ENCODE data around the gene FBXO10. TPM values are rescaled to one million over a fixed set of nuclear protein-coding genes. Genes with fewer than 3 reads are reported as not detected.
"Not testable (repeated sequence)": the region's sequence is repeated elsewhere in the genome, so short reads cannot be mapped to it uniquely, and the experiment has no call there.

FBXO10 gene
- total RNA-seq, 1 experiment from 2014 or later, result 3.3 TPM

DNA sequence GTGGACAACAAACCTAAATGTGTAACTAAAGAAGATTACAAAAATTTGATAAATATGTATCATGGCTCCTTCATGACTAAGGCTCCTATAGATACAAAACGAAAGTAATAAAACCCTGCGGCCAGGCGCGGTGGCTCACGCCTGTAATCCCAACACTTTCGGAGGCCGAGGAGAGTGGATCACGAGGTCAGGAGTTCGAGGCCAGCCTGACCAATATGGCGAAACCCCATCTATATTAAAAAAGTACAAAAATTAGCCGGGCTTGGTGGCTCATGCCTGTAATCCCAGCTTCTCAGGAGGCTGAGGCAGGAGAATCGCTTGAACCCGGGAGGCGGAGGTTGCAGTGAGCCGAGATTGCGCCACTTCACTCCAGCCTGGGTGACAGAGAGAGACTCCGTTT is 108.7 kb downstream of the FBXO10 start:
- in situ Hi-C loops (cut with HindIII; ENCODE audit: low pct_unique_long_range_greater_than_20kb, low sequenced_read_pairs); DNase-seq (ENCODE audit: low read depth): not testable (repeated sequence)

DNA sequence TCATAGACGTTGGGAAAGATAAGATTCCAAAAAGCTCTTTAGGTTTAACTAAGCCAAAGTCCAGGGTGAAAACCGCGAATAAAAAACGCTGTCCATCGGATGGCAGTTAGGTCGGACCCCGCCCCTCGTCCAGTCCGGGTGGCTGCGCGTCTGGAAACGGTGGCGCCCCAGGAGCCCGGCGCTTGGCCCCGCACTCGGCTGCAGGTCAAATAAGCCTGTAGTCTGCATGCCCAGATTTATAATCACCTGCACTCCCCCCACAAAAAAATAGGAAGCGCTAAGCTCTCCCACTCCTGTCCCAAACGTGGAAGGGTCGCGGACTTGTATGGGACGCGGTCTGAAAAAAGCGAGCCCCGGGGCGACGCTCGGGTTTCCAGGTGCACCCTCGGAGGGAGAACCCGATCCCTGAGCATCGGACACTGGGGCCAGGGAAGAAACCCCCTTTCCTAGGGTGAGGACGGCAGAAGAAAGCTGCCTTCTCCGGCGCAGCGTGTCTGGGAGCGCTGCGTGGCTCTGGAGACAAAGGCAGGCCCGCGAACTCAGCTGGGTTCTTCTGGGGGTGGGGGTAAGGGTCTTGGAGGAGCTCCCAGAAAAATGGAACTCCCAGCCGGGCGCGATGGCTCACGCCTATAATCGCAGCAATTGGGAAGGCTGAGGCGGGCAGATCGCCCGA is 110.0 kb downstream of the FBXO10 start:
- DNase-seq (ENCODE audit: low read depth), result no peak
- in situ Hi-C loops (cut with HindIII; ENCODE audit: low pct_unique_long_range_greater_than_20kb, low sequenced_read_pairs), result no loop called here

DNA sequence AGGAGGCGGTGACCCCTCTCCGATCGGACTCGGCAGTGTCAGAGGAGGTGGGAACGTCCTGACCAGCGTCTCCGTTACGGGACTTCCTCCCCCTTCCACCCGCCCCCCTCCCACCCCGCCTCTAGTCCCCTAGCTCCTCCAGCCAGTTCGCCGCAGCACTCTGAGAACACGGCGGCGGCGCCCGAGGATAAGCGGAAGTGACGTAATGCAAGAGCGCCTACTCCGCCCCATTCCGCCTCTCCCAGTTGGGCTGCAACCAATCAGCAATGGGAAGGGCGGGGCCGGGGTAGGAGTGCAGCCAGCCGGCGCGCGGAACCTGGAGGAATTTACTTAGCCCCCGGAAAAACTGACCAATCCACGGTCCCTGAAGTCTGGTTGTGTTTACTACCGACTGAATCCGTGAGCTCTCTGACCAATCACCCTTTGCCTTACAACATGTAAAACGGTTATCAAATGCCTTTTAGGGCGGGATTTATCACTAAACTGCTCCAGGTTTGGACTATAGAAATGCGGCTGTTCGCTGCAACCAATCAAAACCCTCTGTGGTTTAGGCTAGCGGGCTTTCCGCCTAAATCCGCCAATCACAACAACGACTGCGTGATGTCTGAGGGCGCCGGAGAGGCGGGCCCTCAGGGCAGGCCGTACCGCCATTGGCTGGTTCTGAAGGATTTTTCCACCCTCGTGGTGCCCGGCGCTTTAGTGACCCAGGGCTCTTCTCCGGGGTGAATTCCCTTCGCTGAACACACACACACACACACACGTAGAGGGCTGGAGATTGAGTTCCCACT is 110.7 kb downstream of the FBXO10 start, which contains the start of gene ZBTB5:
TSS of gene ZBTB5 (minus strand) at position 202 of the 788 bp plus-strand sequence. CDS start 22,899 bp downstream, outside the sequence.
- in situ Hi-C loops (cut with HindIII; ENCODE audit: low pct_unique_long_range_greater_than_20kb, low sequenced_read_pairs), result no loop called here

DNA sequence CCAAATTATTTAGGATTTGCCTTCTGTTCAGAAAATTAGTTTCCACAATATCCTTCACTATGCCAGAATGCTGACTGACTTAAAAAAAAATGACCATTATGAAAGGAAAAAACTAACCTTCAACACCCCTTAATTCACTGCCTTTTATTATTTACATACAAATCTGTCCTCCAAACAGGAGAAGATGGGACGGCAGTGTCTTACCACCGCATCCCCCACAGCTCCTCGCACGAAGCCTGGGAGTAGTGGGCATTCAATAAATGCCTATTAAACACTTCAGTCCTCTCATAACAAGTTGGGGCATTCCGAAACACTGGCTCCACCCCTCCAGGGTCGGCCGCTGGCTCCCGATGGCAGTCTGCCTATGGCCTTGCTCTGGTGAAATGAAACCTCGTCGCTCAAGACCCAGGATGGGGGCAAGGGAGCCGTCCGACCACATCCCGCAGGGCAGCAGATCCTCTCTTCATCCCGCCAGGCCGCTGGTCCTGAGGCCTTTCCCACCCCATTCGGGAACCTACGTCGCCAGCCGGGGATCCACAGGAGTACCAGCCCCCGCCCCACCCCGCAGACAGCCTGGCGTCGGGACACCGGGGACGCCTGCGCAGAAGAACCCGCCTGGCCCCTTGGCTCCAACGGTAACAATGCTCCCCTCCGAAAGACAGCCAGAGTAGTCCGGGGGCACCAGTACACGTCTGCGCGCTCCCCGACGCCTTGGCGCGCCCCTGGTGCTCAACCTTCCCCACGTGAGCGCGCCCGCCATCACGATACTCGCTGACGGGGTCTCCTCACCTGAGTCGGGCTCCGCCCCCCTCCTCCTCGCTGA is 111.5 kb downstream of the FBXO10 start:
- no peak for DNase-seq (ENCODE audit: low read depth)
- in situ Hi-C loops (cut with HindIII; ENCODE audit: low pct_unique_long_range_greater_than_20kb, low sequenced_read_pairs), result no loop called here

More for the DNA sequence above, 110.7 kb downstream of the FBXO10 start, which contains the start of gene ZBTB5:
- DNase-seq (ENCODE audit: low read depth), result peak; percentile 99

DNA sequence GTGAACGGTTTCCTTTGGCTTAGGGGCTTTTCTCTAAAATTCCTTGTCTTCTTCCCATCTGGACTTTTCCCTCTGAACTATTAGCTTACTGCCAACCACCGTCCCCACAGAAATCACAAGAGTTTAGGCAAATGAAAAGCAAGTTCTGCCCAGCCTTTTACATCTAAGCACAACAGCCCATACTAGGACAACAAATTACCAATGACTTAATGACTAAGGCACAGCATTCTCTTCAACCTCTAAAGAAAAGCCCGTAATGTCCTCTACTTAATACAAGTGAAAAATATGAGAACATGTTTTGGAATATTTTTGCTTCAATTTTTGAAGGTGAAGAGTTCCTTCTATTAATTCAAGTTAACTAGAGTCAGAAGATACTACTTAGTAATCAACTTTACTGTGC is 112.2 kb downstream of the FBXO10 start:
- no peak for DNase-seq (ENCODE audit: low read depth)
- in situ Hi-C loops (cut with HindIII; ENCODE audit: low pct_unique_long_range_greater_than_20kb, low sequenced_read_pairs), result no loop called here

Other genes with a start within 250 kb of the FBXO10 start
- gene GRHPR, start 153.7 kb downstream of the FBXO10 start, total RNA-seq (2014; rRNA removed; shearing (Covaris generic); ENCODE audit: low replicate concordance), result 32.3 and 54.8 TPM in 2 replicates
- 5.0 and 8.9 TPM in 2 replicates for gene ZBTB5, start 110.9 kb downstream of the FBXO10 start, total RNA-seq (2014; rRNA removed; shearing (Covaris generic); ENCODE audit: low replicate concordance)
- 20.5 and 23.8 TPM in 2 replicates for gene POLR1E, start 90.4 kb downstream of the FBXO10 start, total RNA-seq (2014; rRNA removed; shearing (Covaris generic); ENCODE audit: low replicate concordance)
- gene TOMM5, start 16.2 kb upstream of the FBXO10 start, total RNA-seq (2014; rRNA removed; shearing (Covaris generic); ENCODE audit: low replicate concordance), result 206 and 292 TPM in 2 replicates
- gene FRMPD1, start 74.6 kb upstream of the FBXO10 start, total RNA-seq (2014; rRNA removed; shearing (Covaris generic); ENCODE audit: low replicate concordance), result not detected in 2 replicates
- gene TRMT10B, start 177.4 kb upstream of the FBXO10 start, total RNA-seq (2014; rRNA removed; shearing (Covaris generic); ENCODE audit: low replicate concordance), result 2.5 and 6.1 TPM in 2 replicates
- 31.8 and 100 TPM in 2 replicates for gene EXOSC3, start 208.7 kb upstream of the FBXO10 start, total RNA-seq (2014; rRNA removed; shearing (Covaris generic); ENCODE audit: low replicate concordance)
- 5.6 and 11.6 TPM in 2 replicates for gene DCAF10, start 224.4 kb upstream of the FBXO10 start, total RNA-seq (2014; rRNA removed; shearing (Covaris generic); ENCODE audit: low replicate concordance)